K562 (cell line): ENCODE results near the gene RERE. TPM values are rescaled to one million over a fixed set of nuclear protein-coding genes. Genes with fewer than 3 reads are reported as not detected.
A peak's percentile ranks its signal among the peaks of the same experiment; 100 is the strongest.

ENCODE experiments used
- EGR1 ChIP-seq: fragments of 450-650 bp; conservative IDR thresholded peaks from 2 replicates; pipeline ENCODE4 v1.6.1; 2017; ENCODE audit warnings: mild to moderate bottlenecking
- HEY1 ChIP-seq: fragments of 250-450 bp; sonication (Bioruptor Pico); IDR thresholded peaks from 2 replicates; pipeline ENCODE4 v1.5.0; 2020; ENCODE audit warnings: mild to moderate bottlenecking, moderate library complexity, borderline replicate concordance
- NR2C1 ChIP-seq, 2 experiments: fragments of 450-650 bp; IDR thresholded peaks; 2 replicates each; pipeline ENCODE4 v1.6.1; 2017; ENCODE audit warnings: mild to moderate bottlenecking in 2 of 2, antibody characterized with exemption in 1 of 2, inconsistent platforms in 1 of 2, missing compliant biosample characterization in 1 of 2, missing genetic modification characterization in 1 of 2
- SMAD4 ChIP-seq: fragments of 250-450 bp; sonication (Bioruptor Pico); conservative IDR thresholded peaks from 2 replicates; pipeline ENCODE4 v1.8.0; 2021; ENCODE audit warnings: inconsistent platforms, mild to moderate bottlenecking, moderate library complexity
- STAT5A ChIP-seq: IDR thresholded peaks from 2 replicates; pipeline ENCODE4 v1.6.1; 2012; ENCODE audit warnings: low read length, inconsistent platforms, borderline replicate concordance
- polyA plus RNA-seq, 8 experiments: library from polyadenylated mRNA; depleted of rRNA in 4 of 8; stranded (reverse) in 5 of 8; unstranded in 3 of 8; fragments of >200 nt; fragmentation: Nextera tagmentation in 2 of 8; fragmentation: Illumina TruSeq in 1 of 8; extraction: Ambion mirVana in 2 of 8; extraction: Trizol in 1 of 8; gene quantifications; 2 replicates each; pipeline versions ENCODE4 v1.2.1 to v1.2.3, GENCODE V29; 2011 to 2014; ENCODE audit warnings: inconsistent platforms in 1 of 8, missing spikeins in 1 of 8
- total RNA-seq, 7 experiments: library from RNA; depleted of rRNA in 6 of 7; stranded (reverse); fragments of >200 nt in 6 of 7; fragmentation: Illumina TruSeq in 2 of 7; extraction: Trizol in 2 of 7; gene quantifications; 2 replicates each; pipeline versions ENCODE4 v1.2.1 to v1.2.3, GENCODE V29; 2011 to 2021; ENCODE audit warnings: low replicate concordance in 1 of 7
- TF ChIP-seq, protein P1 (sequence below): IDR thresholded peaks from 2 replicates; pipeline ENCODE4 v1.6.1; 2012; ENCODE audit warnings: low read depth, low read length, improper control_type of control experiment, borderline replicate concordance
- TF ChIP-seq, protein P2 (sequence below), 2 experiments: IDR thresholded peaks in 1 of 2; conservative IDR thresholded peaks in 1 of 2; 2 replicates each; pipeline ENCODE4 v1.6.1; 2016; ENCODE audit warnings: low read depth in 2 of 2, mild to moderate bottlenecking in 1 of 2, missing compliant biosample characterization in 1 of 2, missing genetic modification characterization in 1 of 2, moderate library complexity in 1 of 2

The RERE gene
- total and polyA plus RNA-seq, 9 of the 15 experiments (the other 6 are each of a cell fraction or from before 2014, with no cell fraction given) = 3.0 to 51.5 (median 13.4) TPM

DNA sequence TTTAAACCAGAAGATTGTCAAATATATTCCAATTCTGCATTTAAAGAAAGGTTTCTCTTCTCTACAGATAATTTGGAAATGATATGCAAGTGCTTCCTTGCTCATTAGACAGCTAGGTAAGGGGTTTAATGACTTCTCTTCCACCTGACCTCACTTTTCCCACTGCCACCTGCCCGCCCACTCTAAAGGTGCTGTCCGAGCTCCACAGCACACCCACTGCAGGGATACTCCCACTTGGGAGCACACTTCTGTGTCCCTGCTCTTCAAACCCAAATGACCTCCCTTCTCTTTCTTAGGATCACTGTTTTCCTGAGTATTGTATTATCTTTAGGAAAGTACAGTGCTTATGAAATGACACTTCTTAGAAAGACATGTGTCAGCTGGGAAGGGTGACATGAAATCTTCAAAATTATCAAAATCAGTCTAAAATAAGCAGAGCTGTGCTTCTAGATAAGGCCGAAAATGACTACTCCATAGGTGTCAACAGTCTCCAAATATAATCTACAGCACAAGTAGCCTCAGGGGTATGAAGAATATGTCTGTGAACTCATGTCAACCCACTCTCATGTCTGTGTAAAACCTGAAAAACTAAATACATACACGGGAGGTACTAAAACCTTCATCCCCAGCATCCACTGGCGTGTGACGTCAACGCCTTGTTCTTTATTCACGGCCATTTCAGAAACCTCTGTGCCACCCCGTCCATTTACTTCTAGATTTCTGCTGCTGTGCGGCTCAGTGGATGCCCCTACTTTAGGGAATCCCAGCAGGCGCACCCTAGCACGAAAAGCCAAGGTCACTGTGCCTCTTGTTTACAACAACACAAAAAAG lies 428.5 kb downstream of the RERE start (continued):
- TF ChIP-seq HEY1 (no peak), SMAD4 (peak; percentile 95), STAT5A (peak; percentile 91), EGR1 (peak; percentile 70), NR2C1 (IDR thresholded peaks at IDR 0.05) (no peak), NR2C1 (tag; IDR thresholded peaks at IDR 0.05) (0 out of 2 replicates have a peak, but pooled peaks have one; percentile 20)
- TF ChIP-seq, protein P1, sequence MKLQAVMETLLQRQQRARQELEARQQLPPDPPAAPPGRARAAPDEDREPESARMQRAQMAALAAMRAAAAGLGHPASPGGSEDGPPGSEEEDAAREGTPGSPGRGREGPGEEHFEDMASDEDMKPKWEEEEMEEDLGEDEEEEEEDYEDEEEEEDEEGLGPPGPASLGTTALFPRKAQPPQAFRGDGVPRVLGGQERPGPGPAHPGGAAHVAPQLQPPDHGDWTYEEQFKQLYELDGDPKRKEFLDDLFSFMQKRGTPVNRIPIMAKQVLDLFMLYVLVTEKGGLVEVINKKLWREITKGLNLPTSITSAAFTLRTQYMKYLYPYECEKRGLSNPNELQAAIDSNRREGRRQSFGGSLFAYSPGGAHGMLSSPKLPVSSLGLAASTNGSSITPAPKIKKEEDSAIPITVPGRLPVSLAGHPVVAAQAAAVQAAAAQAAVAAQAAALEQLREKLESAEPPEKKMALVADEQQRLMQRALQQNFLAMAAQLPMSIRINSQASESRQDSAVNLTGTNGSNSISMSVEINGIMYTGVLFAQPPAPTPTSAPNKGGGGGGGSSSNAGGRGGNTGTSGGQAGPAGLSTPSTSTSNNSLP = peak; percentile 82
- TF ChIP-seq, protein P2, sequence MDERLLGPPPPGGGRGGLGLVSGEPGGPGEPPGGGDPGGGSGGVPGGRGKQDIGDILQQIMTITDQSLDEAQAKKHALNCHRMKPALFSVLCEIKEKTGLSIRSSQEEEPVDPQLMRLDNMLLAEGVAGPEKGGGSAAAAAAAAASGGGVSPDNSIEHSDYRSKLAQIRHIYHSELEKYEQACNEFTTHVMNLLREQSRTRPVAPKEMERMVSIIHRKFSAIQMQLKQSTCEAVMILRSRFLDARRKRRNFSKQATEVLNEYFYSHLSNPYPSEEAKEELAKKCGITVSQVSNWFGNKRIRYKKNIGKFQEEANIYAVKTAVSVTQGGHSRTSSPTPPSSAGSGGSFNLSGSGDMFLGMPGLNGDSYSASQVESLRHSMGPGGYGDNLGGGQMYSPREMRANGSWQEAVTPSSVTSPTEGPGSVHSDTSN (CRISPR knock-in tag; IDR thresholded peaks at IDR 0.05; ENCODE audit: low read depth) = no peak
- TF ChIP-seq, protein P2 (tag; conservative IDR thresholded peaks at IDR 0.05; ENCODE audit: low read depth) = peak; percentile 72
